Epithelial cell of proximal tubule (primary cell): Measurements from ENCODE around the gene RUNX2. TPM values are rescaled to one million over a fixed set of nuclear protein-coding genes. Genes with fewer than 3 reads are reported as not detected.

ENCODE experiments used
- DNase-seq: peaks from one replicate; pipeline ENCODE4 v3.0.0-alpha.2; 2011; ENCODE audit warnings: low read depth
- H3K4me3 ChIP-seq: 2 replicates; pipeline ENCODE4 v1.5.1; 2011; ENCODE audit warnings: low read depth, mild to moderate bottlenecking, low read length
- CTCF ChIP-seq: conservative IDR thresholded peaks from 2 replicates; pipeline ENCODE4 v1.5.1; 2012; ENCODE audit warnings: low read depth, mild to moderate bottlenecking, low read length
- total RNA-seq: library from RNA; depleted of rRNA; stranded (reverse); fragments of >200 nt; gene quantifications from 2 replicates; pipeline ENCODE4 v1.2.3, GENCODE V29; 2015

RUNX2 gene
- total RNA-seq, 1 donor from 2014 or later, result 13.1 TPM

- H3K4me3 ChIP-seq, result no peak overlapping the region
- no peak for TF ChIP-seq CTCF
- no peak for DNase-seq
Observed at GRCh38 chr6:45426251-45426650, 98.1 kb downstream of the RUNX2 start.

- TF ChIP-seq CTCF, result no peak
- no peak overlapping the region for H3K4me3 ChIP-seq
- DNase-seq, result no peak
Observed at GRCh38 chr6:45427726-45428125, 99.6 kb downstream of the RUNX2 start.

- H3K4me3 ChIP-seq, result no peak overlapping the region
- no peak for DNase-seq
- TF ChIP-seq CTCF, result no peak
Observed at GRCh38 chr6:45428727-45429126, 100.6 kb downstream of the RUNX2 start.

- DNase-seq, result no peak
- no peak for TF ChIP-seq CTCF
- H3K4me3 ChIP-seq, result no peak overlapping the region
Observed at GRCh38 chr6:45430590-45431202, 102.6 kb downstream of the RUNX2 start.

GRCh38 chr6:45431317-45432065 lies 103.4 kb downstream of the RUNX2 start:
- no peak for DNase-seq
- H3K4me3 ChIP-seq, result no peak overlapping the region
- no peak for TF ChIP-seq CTCF

- H3K4me3 ChIP-seq, result no peak overlapping the region
- no peak for DNase-seq
- TF ChIP-seq CTCF, result no peak
Observed at GRCh38 chr6:45432977-45433376, 104.8 kb downstream of the RUNX2 start.
